ENCODE measurements around the gene SHISA3. TPM values are rescaled to one million over a fixed set of nuclear protein-coding genes. Genes with fewer than 3 reads are reported as not detected.
"Not testable (repeated sequence)": the region's sequence is repeated elsewhere in the genome, so short reads cannot be mapped to it uniquely, and the experiment has no call there.

Gene SHISA3
- polyA plus RNA-seq, 3 donors from 2014 or later, result 0.11 TPM; not detected in 2

DNA sequence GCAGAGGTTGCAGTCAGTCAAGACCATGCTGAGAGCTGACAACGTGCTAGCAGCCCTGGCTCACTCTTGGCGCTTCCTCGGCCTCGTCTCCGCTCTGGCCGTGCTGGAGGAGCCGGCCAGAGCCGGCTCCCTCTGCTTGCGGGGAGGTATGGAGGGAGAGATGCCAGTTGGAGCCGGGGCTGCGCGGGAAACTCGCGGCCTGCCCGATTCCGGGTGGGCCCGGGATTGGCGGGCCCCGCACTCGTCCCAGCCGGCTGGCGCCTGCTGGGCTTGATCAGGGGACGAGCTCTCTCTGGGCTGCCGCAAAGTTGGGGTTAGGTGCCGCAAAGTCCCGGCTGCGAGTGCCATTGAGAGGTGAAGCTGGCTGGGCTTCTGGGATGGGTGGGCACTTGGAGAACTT is 27.8 kb upstream of the SHISA3 start:
- H3K4me3 Mint-ChIP-seq, result no peak overlapping the region

DNA sequence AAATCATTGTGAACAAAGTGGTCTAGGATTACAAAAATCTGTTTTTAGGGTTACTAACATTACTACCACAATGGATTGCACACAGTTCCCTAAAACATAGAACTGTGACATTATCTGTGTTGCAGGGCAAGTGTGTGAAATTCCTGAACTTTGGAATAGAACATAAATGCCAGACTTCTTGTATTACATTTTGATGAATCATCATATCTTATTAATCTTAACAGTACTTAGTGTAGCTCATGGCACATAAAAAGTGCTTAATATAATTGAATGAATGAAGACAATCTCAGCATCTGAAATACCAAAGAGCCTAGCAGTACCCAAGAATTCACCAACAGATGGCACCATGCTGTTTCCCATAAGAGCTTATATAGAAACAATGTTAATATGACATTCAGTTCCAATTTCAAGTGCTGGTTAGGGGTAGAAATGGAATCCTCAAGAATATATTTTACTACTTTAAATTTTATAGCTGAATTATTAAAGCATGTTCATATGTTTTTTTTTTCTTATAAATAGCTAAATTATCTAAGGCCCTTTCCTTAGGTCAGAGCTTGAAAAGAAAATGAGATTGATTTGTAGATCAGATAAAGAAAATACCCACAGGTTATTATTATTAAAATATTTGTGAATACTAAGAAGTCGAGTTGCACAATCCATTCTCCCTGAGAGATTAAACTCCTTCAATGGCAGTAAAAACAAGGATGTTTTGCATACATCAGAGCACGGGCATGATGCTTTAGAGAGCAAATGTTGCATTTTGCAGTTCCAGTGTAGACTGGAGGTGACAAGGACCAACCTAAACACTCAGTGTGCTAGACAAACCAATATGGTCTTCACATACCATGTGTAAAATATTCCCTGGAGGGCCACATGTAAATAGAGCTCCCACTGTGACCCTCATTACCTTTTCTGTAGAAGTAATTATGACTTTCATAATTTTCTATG is 25.7 kb upstream of the SHISA3 start:
- no peak overlapping the region for H3K4me3 Mint-ChIP-seq
- H3K27me3 Mint-ChIP-seq (ENCODE audit: low read depth in 3 of 3), result peaks cover under 1 to 5% (median 4%) of the 10 kb centered on the region in 3 donors
- no peak for DNase-seq
- no peaks in the 10 kb centered on the region for H3K36me3 Mint-ChIP-seq
- H3K27ac Mint-ChIP-seq, result no peak overlapping the region
- no peaks in the 10 kb centered on the region for H3K9me3 Mint-ChIP-seq
- no peaks in the 10 kb centered on the region for H3K4me1 Mint-ChIP-seq

More for the DNA sequence above, 27.8 kb upstream of the SHISA3 start:
- H3K9me3 Mint-ChIP-seq, result no peaks in the 10 kb centered on the region
- no peaks in the 10 kb centered on the region for H3K4me1 Mint-ChIP-seq
- H3K27me3 Mint-ChIP-seq (ENCODE audit: low read depth in 3 of 3), result peaks cover 2 to 5% (median 4%) of the 10 kb centered on the region in 3 donors
- no peak overlapping the region for H3K27ac Mint-ChIP-seq
- H3K36me3 Mint-ChIP-seq, result no peaks in the 10 kb centered on the region
- DNase-seq, result no peak

DNA sequence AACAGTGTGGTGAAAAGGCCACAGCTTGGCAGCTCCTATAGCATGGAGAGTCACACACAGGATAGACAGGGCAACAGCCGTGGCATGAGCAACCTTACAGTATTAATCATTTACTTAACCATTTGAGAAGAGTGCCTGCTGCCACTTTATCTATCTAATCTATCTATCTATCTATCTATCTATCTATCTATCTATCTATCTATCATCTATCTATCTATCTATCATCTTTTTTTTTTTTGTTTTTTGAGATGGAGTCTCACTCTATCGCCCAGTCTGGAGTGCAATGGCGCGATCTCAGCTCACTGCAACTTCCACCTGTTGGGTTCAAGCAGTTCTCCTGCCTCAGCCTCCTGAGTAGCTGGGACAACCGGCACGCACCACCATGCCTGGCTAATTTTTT is 25.0 kb upstream of the SHISA3 start:
- not testable (repeated sequence) for H3K4me1 Mint-ChIP-seq, DNase-seq

DNA sequence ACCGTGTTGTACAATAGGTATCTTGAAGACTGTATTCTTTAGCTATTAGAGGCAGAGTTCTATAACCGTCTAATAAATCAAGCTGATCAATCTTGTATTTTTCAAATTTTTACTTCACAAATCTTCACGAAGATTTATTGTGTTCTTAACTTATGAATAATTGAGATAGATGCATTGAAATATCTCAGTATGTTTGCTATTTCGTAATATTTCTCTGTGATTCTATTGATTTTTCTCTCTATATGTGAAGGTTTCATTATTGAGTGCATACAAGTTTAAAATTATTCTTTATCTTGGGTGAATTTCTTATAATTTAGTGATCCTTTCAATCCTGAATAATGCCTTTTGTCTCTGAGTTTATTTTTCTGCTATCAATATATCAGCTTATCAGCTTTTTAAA is 19.8 kb upstream of the SHISA3 start:
- DNase-seq, result no peak
- Mint-ChIP-seq H3K36me3 (no peaks in the 10 kb centered on the region), H3K27me3 (ENCODE audit: low read depth in 3 of 3) (peaks cover 3 to 7% (median 6%) of the 10 kb centered on the region in 3 donors), H3K4me1 (no peaks in the 10 kb centered on the region), H3K4me3 (no peak overlapping the region), H3K27ac (no peak overlapping the region), H3K9me3 (no peaks in the 10 kb centered on the region)

More for the DNA sequence above, 25.0 kb upstream of the SHISA3 start:
- not testable (repeated sequence) for H3K36me3 Mint-ChIP-seq; H3K27me3 Mint-ChIP-seq (ENCODE audit: low read depth in 3 of 3); H3K9me3 Mint-ChIP-seq; H3K27ac Mint-ChIP-seq; H3K4me3 Mint-ChIP-seq

DNA sequence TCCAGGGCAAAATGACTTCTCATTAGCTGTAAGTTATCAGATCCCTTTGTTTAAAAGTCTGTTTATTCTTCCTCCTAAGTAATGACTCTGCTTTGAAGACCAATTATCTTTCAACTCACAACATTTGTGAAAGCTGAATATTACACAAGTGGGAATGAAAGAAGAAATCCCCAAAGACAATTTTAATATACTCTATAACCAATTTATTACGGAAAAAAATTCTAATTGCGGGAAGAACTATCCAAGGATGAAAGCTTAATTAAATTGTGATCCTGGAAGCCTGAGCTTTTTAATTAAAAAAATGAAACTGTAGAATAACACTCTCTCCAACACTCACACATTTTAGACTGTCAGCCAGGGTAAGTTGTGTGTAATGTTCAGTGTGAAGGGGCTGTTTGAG is 15.6 kb upstream of the SHISA3 start:
- Mint-ChIP-seq H3K27ac (no peak overlapping the region), H3K4me3 (no peak overlapping the region), H3K9me3 (no peaks in the 10 kb centered on the region), H3K27me3 (ENCODE audit: low read depth in 3 of 3) (peaks cover 3 to 13% (median 7%) of the 10 kb centered on the region in 3 donors), H3K36me3 (no peaks in the 10 kb centered on the region), H3K4me1 (no peaks in the 10 kb centered on the region)
- no peak for DNase-seq

DNA sequence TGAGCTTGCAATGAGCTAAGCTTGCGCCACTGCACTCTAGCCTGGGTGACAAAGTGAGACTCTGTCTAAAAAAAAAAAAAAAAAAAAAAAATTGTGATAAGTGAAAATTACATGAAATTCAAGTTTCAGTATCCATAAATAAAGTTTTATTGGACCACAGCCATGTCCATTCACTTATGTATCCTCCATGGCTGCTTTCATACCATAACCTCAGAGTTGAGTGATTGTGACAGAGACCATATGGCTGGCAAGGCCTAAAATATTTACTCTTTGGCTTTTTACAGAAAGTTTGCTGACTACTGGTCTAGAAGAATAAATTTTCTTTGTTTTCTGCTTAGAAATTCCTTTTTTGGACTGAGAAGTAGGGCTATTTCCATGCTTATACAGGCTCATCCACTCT is 11.8 kb upstream of the SHISA3 start:
- Mint-ChIP-seq H3K4me1 (no peaks in the 10 kb centered on the region), H3K4me3 (no peak overlapping the region), H3K36me3 (no peaks in the 10 kb centered on the region), H3K27me3 (ENCODE audit: low read depth in 3 of 3) (peaks cover 3 to 16% (median 10%) of the 10 kb centered on the region in 3 donors), H3K9me3 (peaks cover 0 to 2% (median 0%) of the 10 kb centered on the region in 6 donors), H3K27ac (no peak overlapping the region)
- no peak for DNase-seq

DNA sequence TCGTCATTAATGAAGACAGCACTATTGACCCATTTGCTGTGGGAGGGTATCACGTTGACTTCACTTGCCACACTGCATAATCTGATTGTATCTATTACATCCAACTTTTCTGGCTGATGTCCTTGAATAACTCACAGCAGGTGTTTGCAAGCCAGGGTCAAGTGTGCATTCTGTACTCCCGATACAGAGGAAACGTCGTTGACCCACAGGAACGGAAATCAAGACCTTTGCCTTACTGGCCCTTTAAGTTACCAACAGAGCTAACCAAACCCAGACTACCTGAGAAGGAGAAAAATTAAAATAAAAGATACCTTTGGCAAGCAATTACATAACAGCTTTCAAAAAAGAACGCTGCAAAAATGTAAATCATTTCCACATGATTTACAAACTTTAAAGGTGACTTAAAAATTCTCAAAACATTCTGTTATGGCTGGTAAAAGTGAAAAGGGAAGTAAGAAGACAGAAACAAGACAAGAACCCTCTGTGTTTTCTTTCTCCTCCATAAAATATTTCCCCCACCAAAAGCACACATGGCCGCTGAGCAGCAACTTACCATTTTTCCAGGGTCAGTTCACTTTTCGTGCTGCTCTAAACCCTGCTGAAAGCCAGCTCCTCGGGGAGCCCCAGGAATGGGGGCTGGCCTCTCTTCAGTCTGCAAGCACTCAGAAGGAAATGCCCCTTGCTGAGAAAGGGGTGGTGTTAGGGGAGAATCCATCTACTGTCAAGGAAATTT is 6.5 kb upstream of the SHISA3 start:
- H3K4me3 Mint-ChIP-seq, result no peak overlapping the region
- no peak overlapping the region for H3K27ac Mint-ChIP-seq
- H3K4me1 Mint-ChIP-seq, result no peaks in the 10 kb centered on the region
- H3K27me3 Mint-ChIP-seq (ENCODE audit: low read depth in 3 of 3), result peaks cover 2 to 9% (median 3%) of the 10 kb centered on the region in 3 donors
- DNase-seq, result no peak
- H3K9me3 Mint-ChIP-seq, result peaks cover 0 to 2% (median 0%) of the 10 kb centered on the region in 6 donors
- H3K36me3 Mint-ChIP-seq, result no peaks in the 10 kb centered on the region

DNA sequence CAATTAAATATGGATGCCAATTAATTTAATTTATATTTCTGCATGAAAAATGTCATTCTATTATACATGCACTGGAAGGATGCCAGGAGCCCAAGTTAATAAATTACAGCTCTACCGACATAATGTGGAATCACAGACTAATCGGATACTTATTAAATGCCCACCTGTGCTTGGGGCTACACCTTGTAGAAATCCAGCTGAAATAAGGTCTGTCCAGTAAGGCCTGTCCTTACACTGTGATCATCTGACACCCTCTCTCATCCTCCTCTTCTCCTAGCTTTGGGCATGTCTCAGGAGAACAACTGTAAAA is 6.0 kb upstream of the SHISA3 start:
- H3K4me3 Mint-ChIP-seq, result no peak overlapping the region

DNA sequence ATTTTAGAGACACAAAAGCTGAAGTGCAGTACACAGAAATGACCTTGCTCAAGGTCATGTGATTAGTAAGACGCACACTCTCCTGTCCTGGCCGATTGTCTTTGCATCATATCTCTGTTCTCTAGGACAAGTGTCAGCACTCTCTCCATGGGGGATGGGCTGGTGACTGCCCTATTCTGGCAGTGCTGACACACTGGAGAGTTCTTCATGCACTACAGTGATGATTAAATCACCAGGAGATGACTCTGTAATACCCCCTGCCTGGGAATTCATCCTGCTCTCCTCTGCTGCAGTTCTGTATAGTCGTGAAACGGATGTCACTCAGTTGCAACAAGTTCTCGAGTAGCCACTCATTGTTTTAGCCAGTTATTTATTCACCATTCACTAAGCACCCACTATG is 5.3 kb upstream of the SHISA3 start:
- H3K27ac Mint-ChIP-seq, result no peak overlapping the region

More for the DNA sequence above, 6.0 kb upstream of the SHISA3 start:
- peaks cover 0 to 2% (median 0%) of the 10 kb centered on the region in 6 donors for H3K9me3 Mint-ChIP-seq
- no peak for DNase-seq
- peaks cover 1 to 3% of the 10 kb centered on the region in 2 donors for H3K4me1 Mint-ChIP-seq
- peaks cover 0 to under 1% (median 0%) of the 10 kb centered on the region in 3 donors for H3K36me3 Mint-ChIP-seq
- no peak overlapping the region for H3K27ac Mint-ChIP-seq
- peaks cover 3 to 10% (median 4%) of the 10 kb centered on the region in 3 donors for H3K27me3 Mint-ChIP-seq (ENCODE audit: low read depth in 3 of 3)

DNA sequence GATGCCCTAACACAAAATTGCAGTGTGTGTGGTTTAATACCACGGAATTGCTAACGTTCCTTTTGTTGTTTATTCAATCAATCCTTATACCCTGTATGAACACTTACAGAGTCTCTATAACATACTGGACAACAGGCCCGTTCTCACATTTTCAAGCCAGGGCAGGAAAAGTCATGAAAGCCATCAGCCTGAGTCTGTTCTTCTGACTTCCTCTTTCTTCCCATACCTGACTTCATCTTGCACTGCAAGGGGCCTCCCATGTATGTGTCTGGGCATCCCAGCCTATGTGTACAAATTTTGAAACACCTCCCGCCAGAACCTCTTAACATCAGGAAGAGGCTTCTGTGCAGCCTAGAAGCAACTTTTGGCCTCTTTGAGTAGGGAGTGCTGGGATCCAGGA is 4.9 kb upstream of the SHISA3 start:
- Mint-ChIP-seq H3K9me3 (peaks cover 0 to 2% (median 0%) of the 10 kb centered on the region in 6 donors), H3K36me3 (peaks cover 0 to 4% (median 0%) of the 10 kb centered on the region in 3 donors), H3K27ac (no peak overlapping the region), H3K27me3 (ENCODE audit: low read depth in 3 of 3) (peaks cover 7 to 13% (median 9%) of the 10 kb centered on the region in 3 donors), H3K4me3 (no peak overlapping the region), H3K4me1 (peaks cover 10 to 12% of the 10 kb centered on the region in 2 donors)
- no peak for DNase-seq

More for the DNA sequence above, 5.3 kb upstream of the SHISA3 start:
- H3K9me3 Mint-ChIP-seq, result peaks cover 0 to 2% (median 0%) of the 10 kb centered on the region in 6 donors
- H3K36me3 Mint-ChIP-seq, result peaks cover 0 to 4% (median 0%) of the 10 kb centered on the region in 3 donors
- H3K4me1 Mint-ChIP-seq, result peaks cover 8 to 9% of the 10 kb centered on the region in 2 donors
- H3K27me3 Mint-ChIP-seq (ENCODE audit: low read depth in 3 of 3), result peaks cover 5 to 14% (median 7%) of the 10 kb centered on the region in 3 donors
- no peak for DNase-seq
- no peak overlapping the region for H3K4me3 Mint-ChIP-seq

DNA sequence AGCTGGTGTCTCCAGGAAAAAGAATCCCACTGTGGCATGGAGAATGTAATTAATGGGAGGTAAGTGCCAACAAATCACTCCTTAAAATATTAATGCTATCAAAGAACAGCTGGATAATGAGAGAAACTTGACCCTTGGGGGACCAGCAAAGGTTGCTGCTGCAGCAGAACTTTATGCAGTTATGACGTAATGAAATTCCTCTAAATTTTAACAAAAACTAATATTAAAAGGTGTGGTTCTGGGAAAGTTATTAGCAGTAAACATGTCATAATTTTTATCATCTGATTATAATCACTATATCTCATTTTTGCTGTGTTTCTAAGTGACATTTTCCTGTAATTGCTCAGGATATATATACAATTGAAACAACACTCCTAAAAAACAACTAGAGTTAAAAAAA is 1.7 kb upstream of the SHISA3 start:
- peaks cover 0 to 4% (median 0%) of the 10 kb centered on the region in 3 donors for H3K36me3 Mint-ChIP-seq
- H3K27ac Mint-ChIP-seq, result no peak overlapping the region
- H3K4me3 Mint-ChIP-seq, result peak overlapping the region in 2 of 5 donors; percentile 25 to 93
- H3K27me3 Mint-ChIP-seq (ENCODE audit: low read depth in 3 of 3), result peaks cover 15 to 36% (median 20%) of the 10 kb centered on the region in 3 donors
- H3K4me1 Mint-ChIP-seq, result peaks cover 22 to 30% of the 10 kb centered on the region in 2 donors
- H3K9me3 Mint-ChIP-seq, result no peaks in the 10 kb centered on the region
- no peak for DNase-seq

DNA sequence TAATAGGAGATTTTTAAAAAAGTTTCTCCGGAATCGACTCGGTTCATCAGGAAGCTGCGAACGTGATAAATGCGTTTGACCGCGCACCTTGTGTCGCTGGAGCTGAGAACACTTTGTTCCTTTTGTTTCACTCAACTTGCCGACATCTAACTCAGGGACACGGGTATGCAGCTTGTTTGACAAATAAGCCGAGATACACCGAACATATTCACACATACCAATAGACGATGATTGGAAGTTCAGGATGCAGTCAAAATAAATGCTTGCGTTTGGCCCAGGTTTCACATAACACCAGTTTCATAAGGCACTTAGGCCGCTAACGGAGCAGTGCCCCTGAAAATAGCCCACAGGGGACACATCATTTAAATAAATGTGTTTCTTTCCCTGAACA is 932 bp upstream of the SHISA3 start:
- H3K36me3 Mint-ChIP-seq, result peaks cover 0 to 4% (median 0%) of the 10 kb centered on the region in 3 donors
- no peaks in the 10 kb centered on the region for H3K9me3 Mint-ChIP-seq

DNA sequence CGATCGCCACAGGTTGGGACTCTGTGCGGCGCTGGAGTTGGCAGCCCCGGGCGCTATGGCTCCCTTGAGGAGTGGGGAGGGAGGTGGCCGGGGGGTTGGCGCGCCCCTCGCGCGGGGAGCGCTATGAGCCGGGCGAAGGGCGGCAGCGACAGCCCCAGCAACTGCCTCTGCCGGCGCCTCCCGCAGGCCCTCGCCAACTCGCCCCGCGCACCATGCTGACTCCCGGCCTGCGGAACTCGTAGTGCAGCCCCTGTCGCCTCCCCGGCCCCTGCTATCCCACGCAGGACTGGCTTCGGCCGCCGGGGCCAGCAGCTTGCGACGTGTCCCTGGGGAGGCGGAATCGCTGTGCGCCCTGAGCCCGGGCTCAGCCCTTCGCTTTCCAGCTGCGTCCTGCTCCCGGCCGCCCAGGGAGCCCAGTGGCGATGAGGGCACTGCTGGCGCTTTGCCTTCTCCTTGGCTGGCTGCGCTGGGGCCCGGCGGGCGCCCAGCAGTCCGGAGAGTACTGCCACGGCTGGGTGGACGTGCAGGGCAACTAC is 415 bp downstream of the SHISA3 start:
- Mint-ChIP-seq H3K36me3 (peaks cover 0 to 4% (median 0%) of the 10 kb centered on the region in 3 donors), H3K9me3 (no peaks in the 10 kb centered on the region), H3K4me3 (peak overlapping the region; percentile 71 to 94 (median 89)), H3K4me1 (peaks cover 22 to 30% of the 10 kb centered on the region in 2 donors), H3K27ac (no peak overlapping the region), H3K27me3 (ENCODE audit: low read depth in 3 of 3) (peaks cover 20 to 37% (median 22%) of the 10 kb centered on the region in 3 donors)
- no peak for DNase-seq

More for the DNA sequence above, 932 bp upstream of the SHISA3 start:
- DNase-seq, result no peak
- Mint-ChIP-seq H3K4me3 (peak overlapping the region; percentile 71 to 94 (median 89)), H3K4me1 (peaks cover 22 to 30% of the 10 kb centered on the region in 2 donors), H3K27me3 (ENCODE audit: low read depth in 3 of 3) (peaks cover 20 to 35% (median 20%) of the 10 kb centered on the region in 3 donors), H3K27ac (no peak overlapping the region)

Data from immature natural killer cell (primary cell).